GF-D8 (cell line): Measurements from ENCODE around the gene IMMP2L.

Experiments
- DNase-seq: peaks from one replicate; lab custom pipeline; 2025; lab: John Stamatoyannopoulos, UW

IMMP2L gene

GRCh38 chr7:111556977-111557376, 5.3 kb downstream of the IMMP2L start:
- DNase-seq = no peak

GRCh38 chr7:111554086-111554485, 8.2 kb downstream of the IMMP2L start:
- DNase-seq = no peak

DNA sequence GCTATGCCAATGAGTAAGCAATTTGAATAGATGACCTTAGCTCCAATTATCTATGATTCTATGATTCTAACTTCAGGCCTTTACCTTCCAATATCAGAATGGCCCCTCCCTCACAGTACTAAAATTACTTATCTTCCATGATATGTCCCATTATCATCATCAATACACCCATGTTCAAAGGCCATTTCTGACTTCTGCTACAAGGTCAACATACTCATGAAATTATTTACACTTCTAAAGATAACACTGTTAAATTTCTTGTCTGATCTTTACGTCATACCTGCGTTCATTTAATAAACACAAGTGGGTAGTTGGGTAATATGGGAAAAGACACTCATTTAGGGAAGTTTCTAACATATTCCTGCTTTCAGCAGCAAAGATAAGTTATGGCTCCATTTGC, 21.2 kb downstream of the IMMP2L start:
- DNase-seq = no peak

GRCh38 chr7:111540199-111540815, 22.0 kb downstream of the IMMP2L start:
- no peak for DNase-seq

- DNase-seq = no peak
Measured at GRCh38 chr7:111537134-111537533, 25.2 kb downstream of the IMMP2L start.

- peak; percentile 20 for DNase-seq
Measured at GRCh38 chr7:111535142-111535870, 27.0 kb downstream of the IMMP2L start.

- DNase-seq = no peak
Measured at GRCh38 chr7:111532625-111533024, 29.7 kb downstream of the IMMP2L start.

DNA sequence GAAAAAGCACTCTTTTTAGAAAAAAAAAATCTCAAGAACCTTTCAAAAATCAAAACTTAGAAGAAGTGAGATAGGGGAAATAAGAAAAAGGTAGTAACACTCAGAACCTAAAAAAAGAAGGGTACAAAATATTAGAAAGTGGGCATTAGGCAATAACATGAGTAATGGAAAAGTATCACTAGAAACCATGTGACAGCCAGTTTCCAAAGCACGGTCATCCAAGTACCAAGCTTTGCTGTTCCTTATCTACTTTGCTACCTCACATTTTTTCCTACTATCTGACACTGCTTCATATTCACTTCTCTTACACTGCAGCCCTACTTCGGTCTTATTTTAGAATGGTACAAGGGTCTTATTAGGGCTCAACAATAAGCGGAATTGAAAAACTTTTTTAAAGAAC, 30.3 kb downstream of the IMMP2L start:
- no peak for DNase-seq

- no peak for DNase-seq
Measured at GRCh38 chr7:111530356-111530668, 32.0 kb downstream of the IMMP2L start.

DNA sequence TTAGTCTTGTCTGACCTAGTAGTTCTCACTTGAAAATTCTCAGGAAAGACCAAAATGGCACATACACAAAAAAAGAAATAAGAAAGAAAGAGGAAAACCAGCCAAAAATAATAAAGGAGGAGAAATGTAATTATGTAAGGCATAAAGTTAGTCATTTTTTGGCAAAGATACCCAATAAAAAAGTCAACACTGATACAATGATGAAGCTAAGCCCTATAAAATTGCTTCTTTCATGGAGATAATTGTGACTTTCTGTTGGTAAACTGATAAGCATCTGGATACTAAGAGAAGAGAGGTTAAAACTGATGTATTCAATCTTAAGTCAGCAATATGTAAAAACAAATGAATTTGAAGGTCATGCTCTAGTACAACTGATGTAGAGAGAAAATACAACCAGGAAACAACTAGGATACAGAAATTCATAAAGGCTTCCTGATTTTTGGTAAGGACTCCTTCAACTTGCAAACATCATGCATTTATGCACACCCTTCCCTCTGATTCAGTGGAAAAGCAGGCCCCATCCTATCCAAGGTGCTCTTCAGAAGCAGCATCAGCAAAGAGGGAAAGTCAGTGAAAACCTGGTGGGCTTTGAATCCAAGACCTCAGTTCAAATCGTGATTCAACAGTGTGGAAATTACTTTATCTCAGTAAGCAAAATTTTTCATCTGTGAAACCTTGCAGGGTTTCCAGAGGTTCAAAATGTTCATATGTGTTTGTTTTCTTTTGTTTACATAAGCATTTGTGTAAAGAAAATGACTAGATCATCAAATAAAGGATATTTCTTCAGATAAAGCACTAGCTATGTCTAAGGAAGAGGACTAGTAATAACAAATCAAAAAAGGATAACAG, 32.6 kb downstream of the IMMP2L start:
- no peak for DNase-seq

DNA sequence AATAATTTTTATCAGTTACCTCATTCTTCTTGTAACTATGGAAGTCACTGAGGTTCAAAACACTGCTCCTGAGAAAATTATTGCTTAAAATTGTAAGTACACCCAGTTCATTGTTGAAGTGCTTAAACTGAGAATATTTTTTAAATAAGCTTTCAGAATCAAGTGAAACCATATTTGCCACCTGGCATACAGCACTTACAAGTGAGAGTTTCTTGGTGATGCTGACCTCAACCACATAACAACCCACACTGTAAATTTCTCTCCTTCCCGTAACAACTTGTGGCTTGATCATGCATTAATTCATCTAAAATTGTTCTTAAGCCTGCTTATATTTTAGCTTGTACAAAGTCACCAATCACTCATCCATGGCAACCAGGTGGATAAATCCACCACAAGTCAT, 34.0 kb downstream of the IMMP2L start:
- DNase-seq = no peak

GRCh38 chr7:111527545-111527944, 34.7 kb downstream of the IMMP2L start:
- DNase-seq = no peak

- DNase-seq = no peak
Measured at GRCh38 chr7:111525100-111525499, 37.2 kb downstream of the IMMP2L start.

DNA sequence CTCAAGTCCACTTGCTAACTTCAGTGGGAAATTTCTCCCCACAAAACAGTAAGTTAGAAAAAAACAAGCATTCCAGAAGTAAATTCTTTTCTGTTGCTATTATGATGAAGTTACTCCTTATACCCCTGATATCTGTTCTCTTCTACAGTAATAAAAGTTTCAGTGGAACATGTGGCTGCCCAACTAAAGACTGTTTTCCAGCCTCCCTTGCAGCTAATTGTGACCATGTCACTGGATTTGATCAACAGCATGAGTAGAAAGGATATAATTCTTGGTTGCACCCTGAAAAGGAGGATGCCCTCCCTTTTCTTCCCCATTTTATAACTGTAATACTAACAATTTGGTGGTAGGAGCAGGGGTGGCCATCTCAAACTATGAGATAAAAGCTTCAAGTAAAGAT, 40.6 kb downstream of the IMMP2L start:
- DNase-seq = no peak

DNA sequence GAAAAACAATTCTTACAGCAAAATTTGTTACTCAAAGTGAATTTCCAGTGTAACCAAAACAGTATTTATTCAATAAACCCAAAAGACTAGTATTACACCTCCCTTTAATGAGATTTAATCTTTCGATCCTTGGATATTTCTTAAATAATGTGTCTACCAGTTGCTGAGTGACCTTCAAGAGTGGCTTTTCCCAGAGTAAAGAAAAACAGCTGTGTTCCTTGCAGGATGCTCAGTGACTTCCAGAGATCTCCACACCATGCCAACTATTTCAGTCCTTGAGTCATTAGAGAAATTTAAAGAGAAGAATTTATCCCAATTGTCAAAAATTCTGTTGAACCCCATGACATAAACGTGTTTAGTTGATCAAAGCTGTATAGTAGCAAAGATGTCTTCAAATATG, 44.0 kb downstream of the IMMP2L start:
- DNase-seq = no peak

- DNase-seq = no peak
Measured at GRCh38 chr7:111517549-111517951, 44.7 kb downstream of the IMMP2L start.

DNA sequence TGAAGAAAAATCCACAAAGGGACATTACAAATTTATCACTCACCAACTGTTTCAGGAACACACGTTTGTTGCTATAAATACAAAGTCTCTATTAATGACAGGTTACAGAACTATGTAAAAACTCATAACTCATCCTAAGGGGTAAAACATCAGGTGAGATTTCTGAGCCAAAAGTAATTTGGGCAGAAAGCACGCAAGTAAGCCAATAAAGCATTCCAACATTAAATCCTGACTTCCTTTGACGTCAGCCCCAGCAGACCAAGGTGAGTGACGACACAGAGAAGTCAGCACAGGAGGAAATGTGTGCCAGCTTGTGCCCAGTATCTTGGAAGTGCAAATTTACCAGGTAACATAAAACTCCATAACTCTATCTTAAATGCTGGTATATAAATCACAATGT, 45.7 kb downstream of the IMMP2L start:
- DNase-seq = no peak

- no peak for DNase-seq
Measured at GRCh38 chr7:111513566-111513965, 48.7 kb downstream of the IMMP2L start.

DNA sequence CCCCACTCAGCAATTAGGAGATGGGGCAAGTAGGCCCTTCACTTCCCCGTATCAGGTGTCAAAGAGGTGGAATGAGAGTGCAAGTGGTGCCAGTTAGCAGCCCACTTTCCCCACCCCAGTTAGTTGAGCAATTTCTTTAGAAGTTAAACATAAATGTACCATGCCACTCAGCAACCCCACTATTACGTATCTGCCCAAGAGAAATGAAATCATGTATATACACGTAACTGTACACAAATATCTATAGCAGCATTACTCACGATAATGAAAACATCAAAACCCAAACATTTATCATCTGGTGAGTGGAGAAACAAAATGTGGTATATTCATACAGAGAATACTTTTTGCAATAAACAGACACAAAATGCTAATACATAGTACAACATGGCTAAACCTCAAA, 50.4 kb downstream of the IMMP2L start:
- DNase-seq = no peak

- no peak for DNase-seq
Measured at GRCh38 chr7:111510584-111511378, 51.5 kb downstream of the IMMP2L start.

DNA sequence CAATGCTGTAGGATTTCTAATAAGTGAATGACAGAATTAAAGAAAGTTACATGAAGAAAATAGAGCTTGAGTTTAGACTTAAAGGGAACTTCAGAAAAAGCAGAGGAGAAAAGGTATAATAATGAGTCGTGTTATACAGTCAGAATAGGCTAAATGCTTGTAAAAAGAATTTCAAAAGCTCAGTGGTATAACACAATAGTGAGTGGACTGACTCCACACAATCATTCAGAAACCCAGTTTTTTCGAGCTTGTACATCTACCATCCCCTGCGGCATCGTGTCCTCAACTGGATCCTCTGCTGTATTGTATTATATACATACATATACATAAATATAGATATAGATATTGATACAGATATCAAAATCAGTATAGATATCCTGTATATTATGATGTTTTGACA, 52.2 kb downstream of the IMMP2L start:
- no peak for DNase-seq

GRCh38 chr7:111509288-111509687, 53.0 kb downstream of the IMMP2L start:
- no peak for DNase-seq
